Liver (tissue), 9 donors: Measurements from ENCODE around the gene FRMD4B. TPM values are rescaled to one million over a fixed set of nuclear protein-coding genes. Genes with fewer than 3 reads are reported as not detected.

Experiments
- DNase-seq: peaks from one replicate; pipeline ENCODE4 v3.0.0-alpha.2; 2017; ENCODE audit warnings: low spot score
- H3K27ac ChIP-seq, 2 donors: one replicate each; pipeline ENCODE4 v1.7.0; 2013; ENCODE audit warnings: inconsistent platforms in 2 of 2, low read length in 2 of 2, control low read depth in 1 of 2, low read depth in 1 of 2, mild to moderate bottlenecking in 1 of 2
- H3K27me3 ChIP-seq, 4 donors: one replicate each; pipeline versions ENCODE4 v1.6.1 to v1.7.0; 2013; ENCODE audit warnings: low read length in 3 of 4, inconsistent platforms in 1 of 4, mild to moderate bottlenecking in 1 of 4, moderate library complexity in 1 of 4; ENCODE audit not compliant: control insufficient read depth in 4 of 4, insufficient read depth in 4 of 4
- H3K36me3 ChIP-seq, 4 donors: one replicate each; pipeline versions ENCODE4 v1.6.1 to v1.7.0; 2013; ENCODE audit warnings: low read length in 3 of 4, mild to moderate bottlenecking in 3 of 4, low read depth in 1 of 4, moderate library complexity in 1 of 4; ENCODE audit not compliant: control insufficient read depth in 4 of 4, insufficient read depth in 3 of 4
- H3K4me1 ChIP-seq, 4 donors: one replicate each; pipeline versions ENCODE4 v1.6.1 to v1.7.0; 2013; ENCODE audit warnings: low read length in 3 of 4, mild to moderate bottlenecking in 3 of 4, moderate library complexity in 1 of 4; ENCODE audit not compliant: control insufficient read depth in 4 of 4, insufficient read depth in 4 of 4
- H3K4me3 ChIP-seq, 3 donors: one replicate each; pipeline versions ENCODE4 v1.6.1 to v1.7.0; 2013; ENCODE audit warnings: low read length in 3 of 3, control low read depth in 1 of 3, low read depth in 1 of 3, mild to moderate bottlenecking in 1 of 3
- H3K9ac ChIP-seq, 2 donors: one replicate each; pipeline ENCODE4 v1.7.0; 2013; ENCODE audit warnings: low read length in 2 of 2, mild to moderate bottlenecking in 2 of 2, moderate library complexity in 2 of 2, control low read depth in 1 of 2, low read depth in 1 of 2
- H3K9me3 ChIP-seq, 4 donors: one replicate each; pipeline versions ENCODE4 v1.6.1 to v1.7.0; 2013; ENCODE audit warnings: low read length in 3 of 4; ENCODE audit not compliant: control insufficient read depth in 4 of 4
- ATF3 ChIP-seq: IDR thresholded peaks from 2 replicates; pipeline ENCODE4 v1.6.1; 2016; ENCODE audit warnings: antibody characterized with exemption
- EGR1 ChIP-seq, 2 donors: IDR thresholded peaks; 2 replicates each; pipeline ENCODE4 v1.6.1; 2016 to 2018; ENCODE audit warnings: antibody characterized with exemption in 2 of 2, low read depth in 2 of 2
- FOXA1 ChIP-seq: IDR thresholded peaks from 2 replicates; pipeline ENCODE4 v1.6.1; 2016; ENCODE audit warnings: antibody characterized with exemption
- GABPA ChIP-seq, 2 donors: IDR thresholded peaks in 1 of 2; conservative IDR thresholded peaks in 1 of 2; 2 replicates each; pipeline ENCODE4 v1.6.1; 2016; ENCODE audit warnings: antibody characterized with exemption in 2 of 2, mild to moderate bottlenecking in 1 of 2, moderate library complexity in 1 of 2
- HNF4A ChIP-seq, 2 donors: conservative IDR thresholded peaks; 2 replicates each; pipeline ENCODE4 v1.6.1; 2016; ENCODE audit warnings: antibody characterized with exemption in 2 of 2, mild to moderate bottlenecking in 2 of 2
- HNF4G ChIP-seq: IDR thresholded peaks from 2 replicates; pipeline ENCODE4 v1.6.1; 2016; ENCODE audit warnings: antibody characterized with exemption
- JUND ChIP-seq, 2 donors: IDR thresholded peaks; 2 replicates each; pipeline ENCODE4 v1.6.1; 2016; ENCODE audit warnings: antibody characterized with exemption in 2 of 2
- NR2F2 ChIP-seq: IDR thresholded peaks from 2 replicates; pipeline ENCODE4 v1.6.1; 2016; ENCODE audit warnings: antibody characterized with exemption
- RAD21 ChIP-seq, 2 donors: IDR thresholded peaks; 2 replicates each; pipeline ENCODE4 v1.6.1; 2016; ENCODE audit warnings: antibody characterized with exemption in 2 of 2, mild to moderate bottlenecking in 2 of 2
- RXRA ChIP-seq, 2 donors: IDR thresholded peaks; 2 replicates each; pipeline ENCODE4 v1.6.1; 2017 to 2018; ENCODE audit warnings: antibody characterized with exemption in 2 of 2, mild to moderate bottlenecking in 1 of 2
- SP1 ChIP-seq: IDR thresholded peaks from 2 replicates; pipeline ENCODE4 v1.6.1; 2018; ENCODE audit warnings: antibody characterized with exemption, mild to moderate bottlenecking
- YY1 ChIP-seq: IDR thresholded peaks from 2 replicates; pipeline ENCODE4 v1.6.1; 2016; ENCODE audit warnings: antibody characterized with exemption, mild to moderate bottlenecking
- ZBTB33 ChIP-seq: IDR thresholded peaks from 2 replicates; pipeline ENCODE4 v1.6.1; 2016; ENCODE audit warnings: antibody characterized with exemption
- WGBS: extraction: QIAGEN DNeasy Blood & Tissue Kit; methylation state at CpG from one replicate; pipeline ENCODE4 v1.1.7; 2013; 5-methylcytosine and 5-hydroxymethylcytosine counted together
- polyA plus RNA-seq, 2 donors: library from polyadenylated mRNA; stranded (reverse) in 1 of 2; unstranded in 1 of 2; fragments of 200-250 nt in 1 of 2; fragments of >200 nt in 1 of 2; fragmentation: Nextera tagmentation in 1 of 2; extraction: Ambion mirVana in 1 of 2; gene quantifications; one replicate each; pipeline versions ENCODE4 v1.2.1 to v1.2.3, GENCODE V29; 2013 to 2015
- total RNA-seq, 2 donors: library from RNA; depleted of rRNA; stranded (reverse); fragments of >200 nt; gene quantifications; one replicate each; pipeline ENCODE4 v1.2.3, GENCODE V29; 2014
- TF ChIP-seq, protein P1 (sequence below): fragments of 150-350 bp; IDR thresholded peaks from 2 replicates; pipeline ENCODE4 v1.5.1; 2017; ENCODE audit warnings: improper control_type of control experiment, low read depth, low read length; ENCODE audit not compliant: missing input control
- TF ChIP-seq, protein P2 (sequence below): IDR thresholded peaks from 2 replicates; pipeline ENCODE4 v1.6.1; 2016; ENCODE audit warnings: antibody characterized with exemption
- TF ChIP-seq, protein P3 (sequence below): IDR thresholded peaks from 2 replicates; pipeline ENCODE4 v1.6.1; 2016; ENCODE audit warnings: antibody characterized with exemption, mild to moderate bottlenecking
- donor health status: healthy.
- donor health status: healthy.
- donor health status: healthy.
- donor health status: healthy.
- donor health status: healthy.

Gene FRMD4B
- total and polyA plus RNA-seq, 4 donors = 7.3 to 22.6 (median 15.0) TPM

- Histone ChIP-seq H3K4me3 (no peak overlapping the region), H3K27ac (peak overlapping the region; percentile 28 to 56), H3K36me3 (no peaks in the 10 kb centered on the region), H3K27me3 (no peaks in the 10 kb centered on the region), H3K9me3 (no peaks in the 10 kb centered on the region), H3K9ac (no peak overlapping the region), H3K4me1 (no peaks in the 10 kb centered on the region)
- DNase-seq = no peak
- TF ChIP-seq, protein P1, sequence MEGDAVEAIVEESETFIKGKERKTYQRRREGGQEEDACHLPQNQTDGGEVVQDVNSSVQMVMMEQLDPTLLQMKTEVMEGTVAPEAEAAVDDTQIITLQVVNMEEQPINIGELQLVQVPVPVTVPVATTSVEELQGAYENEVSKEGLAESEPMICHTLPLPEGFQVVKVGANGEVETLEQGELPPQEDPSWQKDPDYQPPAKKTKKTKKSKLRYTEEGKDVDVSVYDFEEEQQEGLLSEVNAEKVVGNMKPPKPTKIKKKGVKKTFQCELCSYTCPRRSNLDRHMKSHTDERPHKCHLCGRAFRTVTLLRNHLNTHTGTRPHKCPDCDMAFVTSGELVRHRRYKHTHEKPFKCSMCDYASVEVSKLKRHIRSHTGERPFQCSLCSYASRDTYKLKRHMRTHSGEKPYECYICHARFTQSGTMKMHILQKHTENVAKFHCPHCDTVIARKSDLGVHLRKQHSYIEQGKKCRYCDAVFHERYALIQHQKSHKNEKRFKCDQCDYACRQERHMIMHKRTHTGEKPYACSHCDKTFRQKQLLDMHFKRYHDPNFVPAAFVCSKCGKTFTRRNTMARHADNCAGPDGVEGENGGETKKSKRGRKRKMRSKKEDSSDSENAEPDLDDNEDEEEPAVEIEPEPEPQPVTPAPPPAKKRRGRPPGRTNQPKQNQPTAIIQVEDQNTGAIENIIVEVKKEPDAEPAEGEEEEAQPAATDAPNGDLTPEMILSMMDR = no peak
- no peak for TF ChIP-seq FOXA1
- TF ChIP-seq RAD21 (IDR thresholded peaks at IDR 0.05) = no peak
- TF ChIP-seq RXRA (IDR thresholded peaks at IDR 0.05) = no peak
- no peak for TF ChIP-seq GABPA (IDR thresholded peaks at IDR 0.05 in 1 of 2, conservative IDR thresholded peaks at IDR 0.05 in 1 of 2)
- no peak for TF ChIP-seq ATF3
- TF ChIP-seq YY1 = no peak
- TF ChIP-seq ZBTB33 = no peak
- TF ChIP-seq HNF4G = no peak
- no peak for TF ChIP-seq EGR1 (IDR thresholded peaks at IDR 0.05; ENCODE audit: low read depth in 2 of 2)
- TF ChIP-seq JUND (IDR thresholded peaks at IDR 0.05) = no peak
- TF ChIP-seq NR2F2 = no peak
- TF ChIP-seq, protein P2, sequence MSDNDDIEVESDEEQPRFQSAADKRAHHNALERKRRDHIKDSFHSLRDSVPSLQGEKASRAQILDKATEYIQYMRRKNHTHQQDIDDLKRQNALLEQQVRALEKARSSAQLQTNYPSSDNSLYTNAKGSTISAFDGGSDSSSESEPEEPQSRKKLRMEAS = no peak
- TF ChIP-seq SP1 = no peak
- TF ChIP-seq, protein P3, sequence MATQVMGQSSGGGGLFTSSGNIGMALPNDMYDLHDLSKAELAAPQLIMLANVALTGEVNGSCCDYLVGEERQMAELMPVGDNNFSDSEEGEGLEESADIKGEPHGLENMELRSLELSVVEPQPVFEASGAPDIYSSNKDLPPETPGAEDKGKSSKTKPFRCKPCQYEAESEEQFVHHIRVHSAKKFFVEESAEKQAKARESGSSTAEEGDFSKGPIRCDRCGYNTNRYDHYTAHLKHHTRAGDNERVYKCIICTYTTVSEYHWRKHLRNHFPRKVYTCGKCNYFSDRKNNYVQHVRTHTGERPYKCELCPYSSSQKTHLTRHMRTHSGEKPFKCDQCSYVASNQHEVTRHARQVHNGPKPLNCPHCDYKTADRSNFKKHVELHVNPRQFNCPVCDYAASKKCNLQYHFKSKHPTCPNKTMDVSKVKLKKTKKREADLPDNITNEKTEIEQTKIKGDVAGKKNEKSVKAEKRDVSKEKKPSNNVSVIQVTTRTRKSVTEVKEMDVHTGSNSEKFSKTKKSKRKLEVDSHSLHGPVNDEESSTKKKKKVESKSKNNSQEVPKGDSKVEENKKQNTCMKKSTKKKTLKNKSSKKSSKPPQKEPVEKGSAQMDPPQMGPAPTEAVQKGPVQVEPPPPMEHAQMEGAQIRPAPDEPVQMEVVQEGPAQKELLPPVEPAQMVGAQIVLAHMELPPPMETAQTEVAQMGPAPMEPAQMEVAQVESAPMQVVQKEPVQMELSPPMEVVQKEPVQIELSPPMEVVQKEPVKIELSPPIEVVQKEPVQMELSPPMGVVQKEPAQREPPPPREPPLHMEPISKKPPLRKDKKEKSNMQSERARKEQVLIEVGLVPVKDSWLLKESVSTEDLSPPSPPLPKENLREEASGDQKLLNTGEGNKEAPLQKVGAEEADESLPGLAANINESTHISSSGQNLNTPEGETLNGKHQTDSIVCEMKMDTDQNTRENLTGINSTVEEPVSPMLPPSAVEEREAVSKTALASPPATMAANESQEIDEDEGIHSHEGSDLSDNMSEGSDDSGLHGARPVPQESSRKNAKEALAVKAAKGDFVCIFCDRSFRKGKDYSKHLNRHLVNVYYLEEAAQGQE = no peak
- TF ChIP-seq HNF4A (conservative IDR thresholded peaks at IDR 0.05) = no peak
- WGBS = 69% methylated on average over 5 of the region's 5 CpGs
These were observed 17.7 kb downstream of the FRMD4B start for GRCh38 chr3:69368129-69368741.
